Neural cell (in vitro differentiated cells): Measurements from ENCODE around the gene GRM4.

Experiments used
- CTCF ChIP-seq: fragments of 450-650 bp; IDR thresholded peaks from 2 replicates; pipeline ENCODE4 v1.5.1; 2014; ENCODE audit warnings: antibody characterized with exemption, mild to moderate bottlenecking, moderate library complexity; ENCODE audit not compliant: poor library complexity, severe bottlenecking
- EP300 ChIP-seq: fragments of 450-650 bp; conservative IDR thresholded peaks from 2 replicates; pipeline ENCODE4 v1.6.1; 2014; ENCODE audit warnings: antibody characterized with exemption, mild to moderate bottlenecking, moderate library complexity; ENCODE audit not compliant: poor library complexity, severe bottlenecking
- EZH2 ChIP-seq: fragments of 200-600, 300-800 bp; shearing (Covaris generic), sonication (generic); IDR thresholded peaks from 2 replicates; pipeline ENCODE4 v1.6.1; 2014; ENCODE audit warnings: antibody characterized with exemption, low read length, borderline replicate concordance, mild to moderate bottlenecking; ENCODE audit not compliant: insufficient read depth, poor library complexity, severe bottlenecking
- POLR2AphosphoS5 ChIP-seq: IDR thresholded peaks from 2 replicates; pipeline ENCODE4 v1.6.1; 2012
- RAD21 ChIP-seq: fragments of 450-650 bp; conservative IDR thresholded peaks from 2 replicates; pipeline ENCODE4 v1.6.1; 2014; ENCODE audit warnings: antibody characterized with exemption, mild to moderate bottlenecking, moderate library complexity
- REST ChIP-seq: IDR thresholded peaks from 2 replicates; pipeline ENCODE4 v1.6.1; 2012; ENCODE audit warnings: borderline replicate concordance
- TAF1 ChIP-seq: IDR thresholded peaks from 2 replicates; pipeline ENCODE4 v1.6.1; 2012; ENCODE audit warnings: low read depth

DNA sequence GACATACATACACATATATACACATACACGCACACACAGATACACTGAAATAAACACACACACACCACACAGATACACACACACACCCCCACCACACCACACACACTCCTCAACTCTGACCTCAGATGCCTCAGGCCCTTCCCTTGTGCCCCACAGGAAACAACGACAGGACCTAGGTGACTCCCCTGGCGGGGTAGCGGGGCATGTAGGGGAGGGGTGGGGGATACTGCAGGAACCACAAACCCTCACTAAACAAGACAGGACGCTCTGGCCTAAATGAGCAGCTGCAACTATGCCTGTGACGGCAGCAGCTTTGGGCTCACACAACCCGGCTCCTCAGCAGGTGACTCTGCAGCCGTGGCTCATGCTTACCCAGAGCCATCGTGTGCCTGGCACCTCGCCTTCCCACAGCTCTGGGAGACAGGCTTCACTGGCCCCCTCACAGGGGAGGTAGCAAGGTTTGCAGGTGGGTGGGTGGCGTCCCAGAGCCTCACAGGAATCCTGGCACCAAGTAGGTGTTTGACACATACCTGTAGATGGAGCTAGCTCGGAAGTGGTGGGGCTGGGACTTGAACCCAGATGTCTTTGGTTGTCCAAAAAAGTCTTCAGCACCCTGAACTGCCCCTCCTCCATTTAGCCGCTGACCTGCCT is 100.8 kb downstream of the GRM4 start:
- TF ChIP-seq CTCF (peak; percentile 37), EP300 (no peak), POLR2AphosphoS5 (no peak), REST (no peak), TAF1 (no peak), EZH2 (no peak), RAD21 (no peak)
